ENCODE results near the gene GPX2. TPM values are rescaled to one million over a fixed set of nuclear protein-coding genes. Genes with fewer than 3 reads are reported as not detected.

Gene GPX2
- total and polyA plus RNA-seq, 2 of the 4 experiments (the other 2 are of a cell fraction): not detected

- Histone ChIP-seq H4K5ac (ENCODE audit: low read depth, low read length) (no peak overlapping the region), H2BK120ac (ENCODE audit: low read depth, low read length) (no peak overlapping the region), H3K4ac (ENCODE audit: low read depth, low read length) (no peak overlapping the region), H3K4me3 (ENCODE audit: insufficient read depth, low read depth, low read length) (no peak overlapping the region), H4K8ac (ENCODE audit: low read depth in 2 of 2, low read length in 2 of 2) (no peak overlapping the region), H3K18ac (ENCODE audit: low read depth, low read length) (no peak overlapping the region), H3K79me1 (ENCODE audit: low read depth in 1 of 2, low read length in 2 of 2) (peaks cover 0 to 7% of the 10 kb centered on the region in 2 experiments; a peak in 3 of 4 replicates), H2AK9ac (replicated peaks; ENCODE audit: low read depth, low read length, poor library complexity) (no peak overlapping the region), H3K4me2 (ENCODE audit: low read depth, low read length) (no peak overlapping the region), H3K14ac (replicated peaks; ENCODE audit: low read depth, low read length) (no peak overlapping the region), H3K9ac (ENCODE audit: low read depth, low read length) (no peak overlapping the region), H3K27ac (ENCODE audit: insufficient read depth, low read length) (no peak overlapping the region), H3K27me3 (ENCODE audit: control insufficient read depth, insufficient read depth, low read length) (no peaks in the 10 kb centered on the region), H2BK15ac (ENCODE audit: low read depth, low read length) (no peak overlapping the region), H4K20me1 (ENCODE audit: insufficient read depth, low read length) (no peaks in the 10 kb centered on the region; the same call in 1 of the 2 replicates), H4K91ac (ENCODE audit: insufficient read depth, low read depth, low read length) (no peak overlapping the region), H3K4me1 (ENCODE audit: control insufficient read depth, insufficient read depth, low read length) (no peaks in the 10 kb centered on the region), H3K36me3 (ENCODE audit: control insufficient read depth, insufficient read depth, low read length) (peaks cover 7% of the 10 kb centered on the region), H3K9me1 (ENCODE audit: insufficient read depth, low read length) (peaks cover 4% of the 10 kb centered on the region; the same call in 1 of the 2 replicates), H2BK5ac (ENCODE audit: low read depth, low read length, poor library complexity, severe bottlenecking) (no peak overlapping the region), H3K9me3 (ENCODE audit: control insufficient read depth, insufficient read depth, low read length) (no peaks in the 10 kb centered on the region), H3K23ac (ENCODE audit: low read depth, low read length) (no peak overlapping the region; the same call in 1 of the 2 replicates), H2AFZ (replicated peaks; ENCODE audit: low read length, poor library complexity) (no peak overlapping the region), H2AK5ac (ENCODE audit: low read depth, low read length) (no peak overlapping the region), H2BK20ac (ENCODE audit: low read depth, low read length) (no peak overlapping the region), H3K56ac (ENCODE audit: extremely low read depth, insufficient read depth, low read length) (no peak overlapping the region)
- ChIA-PET CTCF (interaction anchor here (1.1 kb wide), 1 partner anchor 25 kb away, joined by 3 read pairs; no protein-coding TSS in a partner anchor), POLR2A (ENCODE audit: unreplicated experiment) (no interaction called here)
- TF ChIP-seq CEBPB (IDR thresholded peaks at IDR 0.05; ENCODE audit: low read depth, low read length) (no peak), ELK1 (IDR thresholded peaks at IDR 0.05; ENCODE audit: borderline replicate concordance, low read depth, low read length) (no peak), SMC3 (IDR thresholded peaks at IDR 0.05; ENCODE audit: low read depth, low read length) (no peak), MAFK (IDR thresholded peaks at IDR 0.05; ENCODE audit: low read depth, low read length) (no peak), USF2 (IDR thresholded peaks at IDR 0.05; ENCODE audit: low read depth, low read length) (no peak), MAZ (IDR thresholded peaks at IDR 0.05; ENCODE audit: borderline replicate concordance, low read depth, low read length) (no peak)
- DNase-seq (no peak), ATAC-seq (ENCODE audit: low read depth) (no peak)
- intact Hi-C loops (cut with micrococcal nuclease): no loop called here
- dilution Hi-C loops (cut with HindIII; ENCODE audit: low sequenced_read_pairs, unreplicated experiment): no loop called here
- BruUV-seq (replicated peaks): no TSS peak
- no CpG with 5 or more reads among the region's 2 CpGs for WGBS, 2 experiments (ENCODE audit: extremely low coverage in 2 of 2, insufficient read length in 1 of 2)
- in situ Hi-C loops (cut with MboI; ENCODE audit: low sequenced_read_pairs): no loop called here
Observed at GRCh38 chr14:64935508-64935907, 7.0 kb downstream of the GPX2 start.
